PC-3 (cell line): ENCODE results near the gene MSL3. TPM values are rescaled to one million over a fixed set of nuclear protein-coding genes. Genes with fewer than 3 reads are reported as not detected.

ENCODE experiments used
- ATAC-seq: fragments of 200-7000 bp; cut with Tn5 transposase; 2 replicates; pipeline ENCODE4 v1.9.1; 2020; ENCODE audit warnings: mild to moderate bottlenecking, moderate library complexity
- BruUV-seq: library from RNA; stranded (reverse); fragments of 400-500 nt; replicated peaks from 2 replicates; lab custom pipeline; 2021; lab: Mats Ljungman, UMichigan
- CTCF ChIA-PET: fragments of 300-600 bp; sonication (Branson Sonifier 250); formaldehyde crosslinking; loops from one replicate; lab custom pipeline; 2022; ENCODE audit warnings: antibody characterized with exemption; lab: Charles Lee
- POLR2A ChIA-PET: fragments of 300-600 bp; sonication (Branson Sonifier 250); formaldehyde crosslinking; loops from one replicate; lab custom pipeline; 2022; ENCODE audit warnings: antibody characterized with exemption; ENCODE audit not compliant: unreplicated experiment; lab: Charles Lee
- DNase-seq: peaks from one replicate; pipeline ENCODE4 v3.0.0-alpha.2; 2015
- H2AFZ ChIP-seq: fragments of 300-600 bp; sonication (generic); 2 replicates; pipeline ENCODE4 v1.6.0; 2016; ENCODE audit warnings: antibody characterized with exemption, low read length
- H3F3A ChIP-seq: fragments of 300-600 bp; sonication (generic); one replicate; pipeline ENCODE4 v1.6.0; 2017; ENCODE audit warnings: antibody characterized with exemption, low read length, control low read depth, mild to moderate bottlenecking; ENCODE audit not compliant: unreplicated experiment
- H3K27ac ChIP-seq: fragments of 300-600 bp; sonication (generic); 2 replicates; pipeline ENCODE4 v1.5.1; 2016; ENCODE audit warnings: mild to moderate bottlenecking, low read length
- H3K27me3 ChIP-seq: fragments of 300-600 bp; sonication (generic); 2 replicates; pipeline ENCODE4 v1.6.1; 2016; ENCODE audit warnings: low read length, mixed read lengths
- H3K36me3 ChIP-seq: fragments of 300-600 bp; sonication (generic); 2 replicates; pipeline ENCODE4 v1.6.1; 2016; ENCODE audit warnings: low read depth, mixed run types, low read length, mixed read lengths
- H3K4me1 ChIP-seq: fragments of 300-600 bp; sonication (generic); 2 replicates; pipeline ENCODE4 v1.5.1; 2016; ENCODE audit warnings: low read length; ENCODE audit not compliant: insufficient read depth
- H3K4me2 ChIP-seq: fragments of 300-600 bp; sonication (generic); 2 replicates; pipeline ENCODE4 v1.6.0; 2016; ENCODE audit warnings: low read length
- H3K4me3 ChIP-seq: fragments of 300-600 bp; sonication (generic); 2 replicates; pipeline ENCODE4 v1.5.1; 2016; ENCODE audit warnings: mild to moderate bottlenecking, low read length, mixed read lengths
- H3K79me2 ChIP-seq: fragments of 300-600 bp; sonication (generic); 2 replicates; pipeline ENCODE4 v1.6.1; 2017; ENCODE audit warnings: low read length, mixed read lengths
- H3K9ac ChIP-seq: fragments of 300-600 bp; sonication (generic); 2 replicates; pipeline ENCODE4 v1.6.0; 2016; ENCODE audit warnings: mild to moderate bottlenecking, low read length
- H3K9me2 ChIP-seq: fragments of 300-600 bp; sonication (generic); replicated peaks from 2 replicates; pipeline ENCODE4 v1.6.1; 2016; ENCODE audit warnings: mixed run types, low read length, mixed read lengths
- H3K9me3 ChIP-seq: fragments of 300-600 bp; sonication (generic); 2 replicates; pipeline ENCODE4 v1.6.1; 2016; ENCODE audit warnings: low read length, mixed read lengths
- H4K20me1 ChIP-seq: fragments of 300-600 bp; sonication (generic); 2 replicates; pipeline ENCODE4 v1.6.1; 2016; ENCODE audit warnings: low read length, mixed read lengths
- EZH2 ChIP-seq: fragments of 300-600 bp; sonication (generic); IDR thresholded peaks from one replicate; pipeline ENCODE4 v1.6.1; 2017; ENCODE audit warnings: antibody characterized with exemption, mild to moderate bottlenecking, low read length; ENCODE audit not compliant: unreplicated experiment
- EZH2phosphoT487 ChIP-seq: fragments of 300-600 bp; sonication (generic); IDR thresholded peaks from 2 replicates; pipeline ENCODE4 v1.6.1; 2018; ENCODE audit warnings: mild to moderate bottlenecking, antibody characterized with exemption, low read length, borderline replicate concordance
- intact Hi-C: fragments of 100-400 bp; cut with micrococcal nuclease; formaldehyde crosslinking; loops from 2 replicates; pipeline ENCODE4 v1.9.0; 2023
- total RNA-seq: library from RNA; depleted of rRNA; stranded (reverse); fragments of >200 nt; gene quantifications from 2 replicates; pipeline ENCODE4 v1.2.3, GENCODE V29; 2014
- TF ChIP-seq, protein P1 (sequence below): fragments of 300-600 bp; sonication (generic); conservative IDR thresholded peaks from 2 replicates; pipeline ENCODE4 v1.5.1; 2017; ENCODE audit warnings: antibody characterized with exemption, low read depth, mild to moderate bottlenecking, low read length

The MSL3 gene
- total RNA-seq, 1 experiment from 2014 or later, result 30.3 TPM

- Histone ChIP-seq H3K9me2 (no peaks in the 10 kb centered on the region), H4K20me1 (no peaks in the 10 kb centered on the region), H3K9ac (no peak overlapping the region), H3K4me2 (no peak overlapping the region), H3F3A (peaks cover 4% of the 10 kb centered on the region), H3K36me3 (peaks cover 29% of the 10 kb centered on the region), H3K9me3 (no peaks in the 10 kb centered on the region), H3K79me2 (peaks cover 4% of the 10 kb centered on the region), H3K4me1 (0 out of 2 replicates have a peak, but pooled peaks cover 6% of the 10 kb centered on the region), H2AFZ (no peak overlapping the region), H3K4me3 (no peak overlapping the region), H3K27ac (no peak overlapping the region), H3K27me3 (no peaks in the 10 kb centered on the region)
- CTCF ChIA-PET, result no interaction called here
- intact Hi-C loops, result no loop called here
- no peak for ATAC-seq
- POLR2A ChIA-PET, result no interaction called here
- TF ChIP-seq EZH2phosphoT487 (no peak), EZH2 (no peak)
- TF ChIP-seq, protein P1, sequence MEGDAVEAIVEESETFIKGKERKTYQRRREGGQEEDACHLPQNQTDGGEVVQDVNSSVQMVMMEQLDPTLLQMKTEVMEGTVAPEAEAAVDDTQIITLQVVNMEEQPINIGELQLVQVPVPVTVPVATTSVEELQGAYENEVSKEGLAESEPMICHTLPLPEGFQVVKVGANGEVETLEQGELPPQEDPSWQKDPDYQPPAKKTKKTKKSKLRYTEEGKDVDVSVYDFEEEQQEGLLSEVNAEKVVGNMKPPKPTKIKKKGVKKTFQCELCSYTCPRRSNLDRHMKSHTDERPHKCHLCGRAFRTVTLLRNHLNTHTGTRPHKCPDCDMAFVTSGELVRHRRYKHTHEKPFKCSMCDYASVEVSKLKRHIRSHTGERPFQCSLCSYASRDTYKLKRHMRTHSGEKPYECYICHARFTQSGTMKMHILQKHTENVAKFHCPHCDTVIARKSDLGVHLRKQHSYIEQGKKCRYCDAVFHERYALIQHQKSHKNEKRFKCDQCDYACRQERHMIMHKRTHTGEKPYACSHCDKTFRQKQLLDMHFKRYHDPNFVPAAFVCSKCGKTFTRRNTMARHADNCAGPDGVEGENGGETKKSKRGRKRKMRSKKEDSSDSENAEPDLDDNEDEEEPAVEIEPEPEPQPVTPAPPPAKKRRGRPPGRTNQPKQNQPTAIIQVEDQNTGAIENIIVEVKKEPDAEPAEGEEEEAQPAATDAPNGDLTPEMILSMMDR, result no peak
- no peak for DNase-seq
- BruUV-seq, result no TSS peak
Observed at GRCh38 chrX:11764602-11765067, 6.6 kb downstream of the MSL3 start.

DNA sequence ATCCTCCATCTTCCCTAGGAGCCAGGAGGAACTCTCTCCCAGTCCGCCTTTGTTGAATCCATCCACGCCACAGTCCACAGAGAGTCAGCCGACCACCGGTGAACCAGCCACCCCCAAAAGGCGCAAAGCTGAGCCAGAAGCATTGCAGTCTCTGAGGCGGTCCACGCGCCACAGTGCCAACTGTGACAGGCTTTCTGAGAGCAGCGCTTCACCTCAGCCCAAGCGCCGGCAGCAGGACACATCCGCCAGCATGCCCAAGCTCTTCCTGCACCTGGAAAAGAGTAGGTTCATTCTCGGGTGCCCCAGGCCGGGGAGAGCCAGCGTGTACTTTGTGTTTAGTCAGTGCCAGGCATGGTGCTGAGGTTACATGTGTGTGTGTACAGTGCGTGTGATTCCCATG lies 7.4 kb downstream of the MSL3 start:
- TF ChIP-seq, protein P1, result no peak
- TF ChIP-seq EZH2 (no peak), EZH2phosphoT487 (no peak)

GRCh38 chrX:11766487-11766886 lies 8.4 kb downstream of the MSL3 start:
- Histone ChIP-seq H2AFZ (no peak overlapping the region), H3K9me2 (no peaks in the 10 kb centered on the region), H4K20me1 (no peaks in the 10 kb centered on the region), H3K79me2 (no peaks in the 10 kb centered on the region), H3K4me1 (no peaks in the 10 kb centered on the region), H3F3A (no peaks in the 10 kb centered on the region), H3K27me3 (no peaks in the 10 kb centered on the region), H3K4me3 (no peak overlapping the region), H3K9ac (no peak overlapping the region), H3K27ac (no peak overlapping the region), H3K4me2 (no peak overlapping the region), H3K9me3 (no peaks in the 10 kb centered on the region), H3K36me3 (peaks cover 21% of the 10 kb centered on the region; the same call in 1 of the 2 replicates)
- POLR2A ChIA-PET, result no interaction called here
- BruUV-seq, result no TSS peak
- DNase-seq (no peak), ATAC-seq (no peak)
- TF ChIP-seq, protein P1, result no peak
- TF ChIP-seq EZH2phosphoT487 (no peak), EZH2 (no peak)
- CTCF ChIA-PET, result no interaction called here
- intact Hi-C loops, result no loop called here

More for the DNA sequence above, 7.4 kb downstream of the MSL3 start:
- no peak overlapping the region for H3K4me2 ChIP-seq
- no peak overlapping the region for H3K27ac ChIP-seq
- H3K4me3 ChIP-seq, result no peak overlapping the region
- H3K27me3 ChIP-seq, result no peaks in the 10 kb centered on the region
- H3K36me3 ChIP-seq, result peaks cover 29% of the 10 kb centered on the region
- H3K79me2 ChIP-seq, result no peaks in the 10 kb centered on the region; the same call in 1 of the 2 replicates
- no peaks in the 10 kb centered on the region for H3F3A ChIP-seq
- ChIA-PET CTCF (no interaction called here), POLR2A (no interaction called here)
- H3K9me3 ChIP-seq, result no peaks in the 10 kb centered on the region
- DNase-seq (no peak), ATAC-seq (no peak)
- no peaks in the 10 kb centered on the region for H4K20me1 ChIP-seq
- no peaks in the 10 kb centered on the region for H3K4me1 ChIP-seq
- H3K9me2 ChIP-seq, result no peaks in the 10 kb centered on the region
- no peak overlapping the region for H3K9ac ChIP-seq
- no TSS peak for BruUV-seq
- H2AFZ ChIP-seq, result no peak overlapping the region
- intact Hi-C loops, result no loop called here
